Keratinocyte (primary cell): Measurements from ENCODE around the gene MUC5B. TPM values are rescaled to one million over a fixed set of nuclear protein-coding genes. Genes with fewer than 3 reads are reported as not detected.
A peak's percentile ranks its signal among the peaks of the same experiment; 100 is the strongest.

Source experiments
- DNase-seq: peaks from one replicate; pipeline ENCODE4 v3.0.0-alpha.2; 2011; ENCODE audit warnings: low read depth, missing footprints, low spot score
- FAIRE-seq: peaks from 2 replicates; lab custom pipeline; 2011; peaks lifted over from hg19 to GRCh38; lab: Jason Lieb, UNC
- H2AFZ ChIP-seq: 2 replicates; pipeline ENCODE4 v1.6.0; 2012; ENCODE audit warnings: low read length, control low read depth, inconsistent platforms; ENCODE audit not compliant: control insufficient read depth
- H3K27ac ChIP-seq: 2 replicates; pipeline ENCODE4 v1.5.1; 2011; ENCODE audit warnings: low read length; ENCODE audit not compliant: control insufficient read depth, insufficient read depth
- H3K27me3 ChIP-seq: 3 replicates; pipeline ENCODE4 v1.6.0; 2011; ENCODE audit warnings: low read length; ENCODE audit not compliant: control insufficient read depth, insufficient read depth; ENCODE audit errors: extremely low read depth
- H3K36me3 ChIP-seq, 2 experiments: 2 replicates in 1 of 2; 3 replicates in 1 of 2; pipeline ENCODE4 v1.5.1; 2011; ENCODE audit warnings: low read length in 2 of 2, mild to moderate bottlenecking in 1 of 2; ENCODE audit not compliant: control insufficient read depth in 2 of 2, insufficient read depth in 2 of 2; ENCODE audit errors: extremely low read depth in 1 of 2
- H3K4me1 ChIP-seq: 3 replicates; pipeline ENCODE4 v1.5.1; 2011; ENCODE audit warnings: low read length; ENCODE audit not compliant: control insufficient read depth, insufficient read depth; ENCODE audit errors: extremely low read depth
- H3K4me2 ChIP-seq: 3 replicates; pipeline ENCODE4 v1.6.0; 2011; ENCODE audit warnings: low read depth, low read length; ENCODE audit not compliant: control insufficient read depth, insufficient read depth; ENCODE audit errors: extremely low read depth
- H3K4me3 ChIP-seq, 3 experiments: fragments of 200-600 bp in 1 of 3; sonication (generic) in 1 of 3; 2 replicates in 2 of 3; 3 replicates in 1 of 3; pipeline ENCODE4 v1.5.1; 2011 to 2016; ENCODE audit warnings: low read length in 3 of 3, mild to moderate bottlenecking in 3 of 3, control low read depth in 2 of 3, inconsistent platforms in 1 of 3, low read depth in 1 of 3, mixed read lengths in 1 of 3, mixed run types in 1 of 3, moderate library complexity in 1 of 3; ENCODE audit not compliant: control insufficient read depth in 2 of 3, insufficient read depth in 2 of 3; ENCODE audit errors: extremely low read depth in 1 of 3
- H3K79me2 ChIP-seq: 2 replicates; pipeline ENCODE4 v1.6.0; 2012; ENCODE audit warnings: low read length; ENCODE audit not compliant: control insufficient read depth, insufficient read depth
- H3K9ac ChIP-seq: 3 replicates; pipeline ENCODE4 v1.6.0; 2011; ENCODE audit warnings: low read length; ENCODE audit not compliant: control insufficient read depth, insufficient read depth; ENCODE audit errors: extremely low read depth
- H3K9me1 ChIP-seq: 3 replicates; pipeline ENCODE4 v1.6.0; 2011; ENCODE audit warnings: low read length; ENCODE audit not compliant: control insufficient read depth, insufficient read depth; ENCODE audit errors: extremely low read depth
- H3K9me3 ChIP-seq: 2 replicates; pipeline ENCODE4 v1.5.1; 2012; ENCODE audit warnings: low read depth, low read length; ENCODE audit not compliant: control insufficient read depth
- H4K20me1 ChIP-seq: 3 replicates; pipeline ENCODE4 v1.6.0; 2011; ENCODE audit warnings: low read length; ENCODE audit not compliant: control insufficient read depth, insufficient read depth; ENCODE audit errors: extremely low read depth
- CTCF ChIP-seq, 3 experiments: IDR thresholded peaks in 1 of 3; conservative IDR thresholded peaks in 1 of 3; optimal IDR thresholded peaks in 1 of 3; 2 replicates in 2 of 3; 3 replicates in 1 of 3; pipeline versions ENCODE3 to v1.5.1; 2011; ENCODE audit warnings: low read length in 3 of 3, mild to moderate bottlenecking in 3 of 3, moderate library complexity in 2 of 3, control low read depth in 1 of 3, inconsistent platforms in 1 of 3; ENCODE audit not compliant: insufficient read depth in 2 of 3; ENCODE audit errors: extremely low read depth in 1 of 3
- EZH2 ChIP-seq: IDR thresholded peaks from one replicate; pipeline ENCODE4 v1.6.1; 2012; ENCODE audit warnings: inconsistent platforms, mild to moderate bottlenecking, low read length, moderate library complexity
- dilution Hi-C: fragments of 300-500 bp; cut with MboI; formaldehyde crosslinking; loops from one replicate; pipeline ENCODE4 v1.7.0; 2020; ENCODE audit warnings: low sequenced_read_pairs; ENCODE audit not compliant: extremely low pct_ligation_motif_present
- polyA plus RNA-seq, 5 experiments: library from polyadenylated mRNA; depleted of rRNA in 3 of 5; stranded (reverse) in 3 of 5; stranded (forward) in 1 of 5; unstranded in 1 of 5; fragments of >200 nt; gene quantifications; 1 replicate in 1 of 5; 2 replicates in 3 of 5; 3 replicates in 1 of 5; pipeline versions ENCODE4 v1.2.1 to v1.2.3, GENCODE V29; 2011 to 2012; ENCODE audit warnings: missing spikeins in 2 of 5, low read depth in 1 of 5, low replicate concordance in 1 of 5

The MUC5B gene
- polyA plus RNA-seq, 1 donor (not counting 4 experiments of a cell fraction or from before 2014, with no cell fraction given) = not detected

- H3K27ac ChIP-seq = no peak overlapping the region
- DNase-seq (no peak), FAIRE-seq (no peak)
- TF ChIP-seq EZH2 = no peak
- peak; percentile 28 to 68 (median 32) for TF ChIP-seq CTCF (optimal IDR thresholded peaks at IDR 0.05 in 1 of 3, IDR thresholded peaks at IDR 0.05 in 1 of 3, conservative IDR thresholded peaks at IDR 0.05 in 1 of 3; ENCODE audit: extremely low read depth in 1 of 3, insufficient read depth in 2 of 3, low read length in 3 of 3)
- H3K9me3 ChIP-seq = no peaks in the 10 kb centered on the region
- peaks cover 23 to 50% of the 10 kb centered on the region in 2 experiments for H3K36me3 ChIP-seq
- H3K4me2 ChIP-seq = no peak overlapping the region
- H3K79me2 ChIP-seq = peaks cover 80% of the 10 kb centered on the region
- no peak overlapping the region for H2AFZ ChIP-seq
- H3K4me1 ChIP-seq = peaks cover 8% of the 10 kb centered on the region
- dilution Hi-C loops = no loop called here
- H3K4me3 ChIP-seq = no peak overlapping the region
- H3K9ac ChIP-seq = no peak overlapping the region
- no peaks in the 10 kb centered on the region for H3K9me1 ChIP-seq
- no peaks in the 10 kb centered on the region for H3K27me3 ChIP-seq
- H4K20me1 ChIP-seq = peaks cover 27% of the 10 kb centered on the region
These were observed 70.8 kb downstream of the MUC5B start for GRCh38 chr11:1293619-1294015.

DNA sequence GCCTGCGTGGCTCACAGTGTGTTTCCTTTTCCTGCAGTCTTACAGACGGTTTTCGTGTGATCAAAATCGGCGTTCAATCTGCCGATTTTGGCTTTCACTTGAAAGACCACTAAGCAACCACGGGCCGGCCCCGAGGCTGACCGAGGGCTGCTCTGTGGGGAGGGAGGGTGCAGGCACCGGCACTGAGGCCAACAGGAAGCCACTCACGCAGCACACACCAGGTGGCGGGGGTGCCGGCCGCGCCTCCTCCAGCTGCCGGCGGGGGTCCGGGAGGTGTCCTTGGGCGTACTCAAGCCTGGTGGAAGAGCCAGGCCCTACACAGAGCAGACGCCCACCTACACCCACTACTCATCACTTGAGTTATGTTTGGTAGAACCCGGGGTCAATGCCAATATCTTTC is 72.2 kb downstream of the MUC5B start:
- no peaks in the 10 kb centered on the region for H3K9me3 ChIP-seq
- DNase-seq (no peak), FAIRE-seq (no peak)
- dilution Hi-C loops = no loop called here
- no peak for TF ChIP-seq EZH2
- no peak for TF ChIP-seq CTCF (optimal IDR thresholded peaks at IDR 0.05 in 1 of 3, IDR thresholded peaks at IDR 0.05 in 1 of 3, conservative IDR thresholded peaks at IDR 0.05 in 1 of 3; ENCODE audit: extremely low read depth in 1 of 3, insufficient read depth in 2 of 3, low read length in 3 of 3)
- H3K27ac ChIP-seq = no peak overlapping the region
- no peak overlapping the region for H3K9ac ChIP-seq
- no peak overlapping the region for H2AFZ ChIP-seq
- H3K4me1 ChIP-seq = peaks cover 19% of the 10 kb centered on the region
- H3K4me2 ChIP-seq = no peak overlapping the region
- H3K9me1 ChIP-seq = no peaks in the 10 kb centered on the region
- no peak overlapping the region for H3K4me3 ChIP-seq
- peaks cover 22 to 39% of the 10 kb centered on the region in 2 experiments for H3K36me3 ChIP-seq
- H4K20me1 ChIP-seq = peaks cover 30% of the 10 kb centered on the region
- H3K27me3 ChIP-seq = no peaks in the 10 kb centered on the region
- peaks cover 80% of the 10 kb centered on the region for H3K79me2 ChIP-seq
